GM23338 (cell line): ENCODE data around the gene PIK3AP1. TPM values are rescaled to one million over a fixed set of nuclear protein-coding genes. Genes with fewer than 3 reads are reported as not detected.

ENCODE experiments used
- ATAC-seq: fragments of 200-7000 bp; cut with Tn5 transposase; 3 replicates; pipeline ENCODE4 v1.9.1; 2020
- DNase-seq: peaks from one replicate; pipeline ENCODE4 v3.0.0-alpha.2; 2015; ENCODE audit warnings: low spot score
- H2AFZ ChIP-seq: fragments of 200-600 bp; sonication (generic); 2 replicates; pipeline ENCODE4 v1.8.0; 2016; ENCODE audit warnings: antibody characterized with exemption, mild to moderate bottlenecking, moderate library complexity
- H3F3A ChIP-seq: fragments of 200-600 bp; sonication (generic); replicated peaks from 2 replicates; pipeline ENCODE4 v1.8.0; 2017; ENCODE audit warnings: antibody characterized with exemption, mixed run types, low read depth
- H3K27ac ChIP-seq: fragments of 200-600 bp; sonication (generic); 2 replicates; pipeline ENCODE4 v1.6.1; 2016; ENCODE audit warnings: low read depth
- H3K27me3 ChIP-seq: fragments of 200-600 bp; sonication (generic); 2 replicates; pipeline ENCODE4 v1.8.0; 2016; ENCODE audit warnings: mild to moderate bottlenecking, mixed run types, moderate library complexity; ENCODE audit not compliant: insufficient read depth
- H3K36me3 ChIP-seq: fragments of 200-600 bp; sonication (generic); 2 replicates; pipeline ENCODE4 v1.8.0; 2016; ENCODE audit warnings: mild to moderate bottlenecking; ENCODE audit not compliant: insufficient read depth
- H3K4me1 ChIP-seq: fragments of 200-600 bp; sonication (generic); 2 replicates; pipeline ENCODE4 v1.8.0; 2016; ENCODE audit warnings: mild to moderate bottlenecking, moderate library complexity; ENCODE audit not compliant: insufficient read depth
- H3K4me2 ChIP-seq: fragments of 200-600 bp; sonication (generic); 2 replicates; pipeline ENCODE4 v1.7.1; 2017; ENCODE audit warnings: mixed run types
- H3K4me3 ChIP-seq: fragments of 200-600 bp; sonication (generic); 2 replicates; pipeline ENCODE4 v1.6.1; 2016; ENCODE audit warnings: mixed run types
- H3K79me2 ChIP-seq: fragments of 200-600 bp; sonication (generic); replicated peaks from 2 replicates; pipeline ENCODE4 v1.8.0; 2017; ENCODE audit warnings: mild to moderate bottlenecking; ENCODE audit not compliant: insufficient read depth
- H3K9me2 ChIP-seq: fragments of 200-600 bp; sonication (generic); 2 replicates; pipeline ENCODE4 v1.8.0; 2017; ENCODE audit not compliant: insufficient read depth
- H4K20me1 ChIP-seq: fragments of 200-600 bp; sonication (generic); replicated peaks from 2 replicates; pipeline ENCODE4 v1.8.0; 2017; ENCODE audit warnings: mild to moderate bottlenecking; ENCODE audit not compliant: insufficient read depth
- H3K27ac Mint-ChIP-seq: 2 replicates; pipeline ENCODE4 v1.8.0; 2020; ENCODE audit warnings: inconsistent platforms, mild to moderate bottlenecking, moderate library complexity, mixed read lengths
- H3K27me3 Mint-ChIP-seq: 3 replicates; pipeline ENCODE4 v1.8.0; 2022; ENCODE audit warnings: low read depth, mild to moderate bottlenecking, moderate library complexity, mixed read lengths, inconsistent platforms; ENCODE audit not compliant: insufficient read depth, poor library complexity
- H3K36me3 Mint-ChIP-seq: 3 replicates; pipeline ENCODE4 v1.8.0; 2021; ENCODE audit warnings: low read depth, mild to moderate bottlenecking, inconsistent platforms, moderate library complexity, mixed read lengths
- H3K4me1 Mint-ChIP-seq: 3 replicates; pipeline ENCODE4 v1.8.0; 2020; ENCODE audit warnings: mild to moderate bottlenecking, inconsistent platforms, mixed read lengths
- H3K4me3 Mint-ChIP-seq: 3 replicates; pipeline ENCODE4 v1.8.0; 2021; ENCODE audit warnings: moderate library complexity, mild to moderate bottlenecking, inconsistent platforms, mixed read lengths
- H3K9me3 Mint-ChIP-seq: 3 replicates; pipeline ENCODE4 v1.8.0; 2020; ENCODE audit warnings: moderate library complexity, mild to moderate bottlenecking, inconsistent platforms, mixed read lengths
- CREB1 ChIP-seq: fragments of 250-450 bp; sonication (Bioruptor Pico); IDR thresholded peaks from 2 replicates; pipeline ENCODE4 v1.5.0; 2020; ENCODE audit warnings: low read depth, mild to moderate bottlenecking, moderate library complexity
- ETS1 ChIP-seq: IDR thresholded peaks from 2 replicates; pipeline ENCODE4 v1.6.1; 2016; ENCODE audit warnings: antibody characterized with exemption
- EZH2phosphoT487 ChIP-seq: fragments of 200-600 bp; sonication (generic); IDR thresholded peaks from one replicate; pipeline ENCODE4 v1.8.1; 2018; ENCODE audit warnings: antibody characterized with exemption; ENCODE audit not compliant: unreplicated experiment
- JUNB ChIP-seq: IDR thresholded peaks from one replicate; pipeline ENCODE4 v1.6.1; 2016; ENCODE audit warnings: antibody characterized with exemption; ENCODE audit not compliant: unreplicated experiment
- REST ChIP-seq: IDR thresholded peaks from one replicate; pipeline ENCODE4 v1.6.1; 2018; ENCODE audit warnings: antibody characterized with exemption; ENCODE audit not compliant: unreplicated experiment
- ZNF114 ChIP-seq: fragments of 250-450 bp; sonication (Bioruptor Pico); IDR thresholded peaks from 2 replicates; pipeline ENCODE4 v1.5.0; 2020; ENCODE audit warnings: mild to moderate bottlenecking, moderate library complexity
- ZNF462 ChIP-seq: fragments of 250-450 bp; sonication (Bioruptor Pico); IDR thresholded peaks from 2 replicates; pipeline ENCODE4 v1.5.0; 2020; ENCODE audit warnings: mild to moderate bottlenecking, moderate library complexity
- polyA plus RNA-seq: library from polyadenylated mRNA; unstranded; fragments of >200 nt; fragmentation: Nextera tagmentation; extraction: Ambion mirVana; gene quantifications from 2 replicates; pipeline ENCODE4 v1.2.1, GENCODE V29; 2016
- total RNA-seq: library from RNA; depleted of rRNA; stranded (reverse); fragments of >200 nt; shearing (Covaris generic); gene quantifications from 2 replicates; pipeline ENCODE4 v1.2.3, GENCODE V29; 2014

PIK3AP1 gene
- total and polyA plus RNA-seq, 2 experiments from 2014 or later = 0.65 to 2.3 TPM

- Histone ChIP-seq H3K4me2 (no peak overlapping the region), H3K27me3 (no peaks in the 10 kb centered on the region), H3K4me3 (no peak overlapping the region), H3K9me2 (no peaks in the 10 kb centered on the region), H3K4me1 (no peaks in the 10 kb centered on the region), H4K20me1 (no peaks in the 10 kb centered on the region), H3F3A (no peaks in the 10 kb centered on the region), H3K79me2 (no peaks in the 10 kb centered on the region), H3K36me3 (no peaks in the 10 kb centered on the region), H3K27ac (no peak overlapping the region), H2AFZ (no peak overlapping the region)
- Mint-ChIP-seq H3K27ac (no peak overlapping the region), H3K4me3 (no peak overlapping the region), H3K27me3 (no peaks in the 10 kb centered on the region), H3K36me3 (no peaks in the 10 kb centered on the region), H3K4me1 (peaks cover 3% of the 10 kb centered on the region; the same call in 2 of the 3 replicates), H3K9me3 (no peaks in the 10 kb centered on the region)
- TF ChIP-seq CREB1 (CRISPR knock-in tag) (no peak), ETS1 (no peak), REST (no peak), JUNB (no peak), ZNF114 (CRISPR knock-in tag) (no peak), EZH2phosphoT487 (no peak), ZNF462 (CRISPR knock-in tag) (no peak)
- DNase-seq = no peak
- ATAC-seq = no peak
Observed at GRCh38 chr10:96683065-96683464, 37.2 kb downstream of the PIK3AP1 start.
